PC-3 (cell line): Measurements from ENCODE around the gene TMEM52.

Experiments used
- EZH2 ChIP-seq: fragments of 300-600 bp; sonication (generic); IDR thresholded peaks from one replicate; pipeline ENCODE4 v1.6.1; 2017; ENCODE audit warnings: antibody characterized with exemption, mild to moderate bottlenecking, low read length; ENCODE audit not compliant: unreplicated experiment
- EZH2phosphoT487 ChIP-seq: fragments of 300-600 bp; sonication (generic); IDR thresholded peaks from 2 replicates; pipeline ENCODE4 v1.6.1; 2018; ENCODE audit warnings: mild to moderate bottlenecking, antibody characterized with exemption, low read length, borderline replicate concordance
- TF ChIP-seq, protein P1 (sequence below): fragments of 300-600 bp; sonication (generic); conservative IDR thresholded peaks from 2 replicates; pipeline ENCODE4 v1.5.1; 2017; ENCODE audit warnings: antibody characterized with exemption, low read depth, mild to moderate bottlenecking, low read length

DNA sequence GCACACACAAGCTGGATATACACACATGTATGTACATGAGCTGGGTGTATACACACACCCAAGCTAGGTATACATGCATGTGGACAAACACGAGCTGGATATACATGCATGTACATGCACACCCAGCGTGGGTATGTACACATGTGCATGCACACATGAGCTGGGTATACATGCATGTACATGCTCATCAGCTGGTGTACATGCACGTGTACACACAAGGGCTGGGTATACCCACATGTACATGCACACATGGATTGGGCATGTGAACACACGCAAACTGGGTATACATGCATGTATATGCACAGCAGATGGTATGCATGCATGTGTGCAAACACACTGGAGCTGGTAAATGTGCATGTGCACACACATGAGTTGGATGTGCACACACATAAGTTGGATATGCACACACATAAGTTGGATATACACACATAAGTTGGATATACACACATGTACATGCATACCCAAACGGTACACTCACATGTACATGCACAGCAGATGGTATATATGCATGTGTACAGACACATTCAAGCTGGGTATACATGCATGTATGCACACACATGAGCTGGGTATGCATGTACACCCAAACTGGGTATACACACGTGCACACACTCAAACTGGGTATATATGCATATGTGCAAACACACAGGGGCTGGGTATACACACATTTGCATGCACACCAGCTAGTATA, 20.7 kb downstream of the TMEM52 start:
- TF ChIP-seq EZH2phosphoT487 (no peak), EZH2 (no peak)
- TF ChIP-seq, protein P1, sequence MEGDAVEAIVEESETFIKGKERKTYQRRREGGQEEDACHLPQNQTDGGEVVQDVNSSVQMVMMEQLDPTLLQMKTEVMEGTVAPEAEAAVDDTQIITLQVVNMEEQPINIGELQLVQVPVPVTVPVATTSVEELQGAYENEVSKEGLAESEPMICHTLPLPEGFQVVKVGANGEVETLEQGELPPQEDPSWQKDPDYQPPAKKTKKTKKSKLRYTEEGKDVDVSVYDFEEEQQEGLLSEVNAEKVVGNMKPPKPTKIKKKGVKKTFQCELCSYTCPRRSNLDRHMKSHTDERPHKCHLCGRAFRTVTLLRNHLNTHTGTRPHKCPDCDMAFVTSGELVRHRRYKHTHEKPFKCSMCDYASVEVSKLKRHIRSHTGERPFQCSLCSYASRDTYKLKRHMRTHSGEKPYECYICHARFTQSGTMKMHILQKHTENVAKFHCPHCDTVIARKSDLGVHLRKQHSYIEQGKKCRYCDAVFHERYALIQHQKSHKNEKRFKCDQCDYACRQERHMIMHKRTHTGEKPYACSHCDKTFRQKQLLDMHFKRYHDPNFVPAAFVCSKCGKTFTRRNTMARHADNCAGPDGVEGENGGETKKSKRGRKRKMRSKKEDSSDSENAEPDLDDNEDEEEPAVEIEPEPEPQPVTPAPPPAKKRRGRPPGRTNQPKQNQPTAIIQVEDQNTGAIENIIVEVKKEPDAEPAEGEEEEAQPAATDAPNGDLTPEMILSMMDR, result no peak
